ENCODE measurements around the gene KCNMB4. TPM values are rescaled to one million over a fixed set of nuclear protein-coding genes. Genes with fewer than 3 reads are reported as not detected.

KCNMB4 gene
- polyA plus RNA-seq, 1 of the 3 experiments (the other 2 are of a cell fraction), result 0.74 TPM

DNA sequence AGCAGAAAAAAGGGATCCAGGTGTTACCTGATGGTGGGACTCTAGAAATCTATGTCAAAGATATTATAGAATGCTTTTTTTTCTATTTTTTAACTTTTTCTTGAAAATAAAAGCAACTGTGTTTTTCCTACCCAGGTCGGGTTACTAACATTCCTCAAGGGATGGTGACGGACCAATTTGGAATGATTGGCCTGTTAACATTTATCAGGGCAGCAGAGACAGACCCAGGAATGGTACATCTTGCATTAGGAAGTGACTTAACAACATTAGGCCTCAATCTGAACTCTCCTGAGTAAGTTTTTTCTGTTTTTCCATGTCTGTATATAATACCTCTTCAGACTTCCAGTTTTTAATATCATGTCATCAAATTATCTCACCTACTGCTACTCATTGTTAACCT, 27.6 kb upstream of the KCNMB4 start (continued):
- no peak for TF ChIP-seq RFX5 (IDR thresholded peaks at IDR 0.05; ENCODE audit: low read length)
- TF ChIP-seq EP300 (IDR thresholded peaks at IDR 0.05; ENCODE audit: borderline replicate concordance in 1 of 2, low read depth in 1 of 2, low read length in 1 of 2), result no peak
- TF ChIP-seq GATA2 (CRISPR knock-in tag; IDR thresholded peaks at IDR 0.05), result no peak
- no peak for TF ChIP-seq CHD2 (IDR thresholded peaks at IDR 0.05; ENCODE audit: low read length, partially characterized antibody)
- TF ChIP-seq, protein P1, sequence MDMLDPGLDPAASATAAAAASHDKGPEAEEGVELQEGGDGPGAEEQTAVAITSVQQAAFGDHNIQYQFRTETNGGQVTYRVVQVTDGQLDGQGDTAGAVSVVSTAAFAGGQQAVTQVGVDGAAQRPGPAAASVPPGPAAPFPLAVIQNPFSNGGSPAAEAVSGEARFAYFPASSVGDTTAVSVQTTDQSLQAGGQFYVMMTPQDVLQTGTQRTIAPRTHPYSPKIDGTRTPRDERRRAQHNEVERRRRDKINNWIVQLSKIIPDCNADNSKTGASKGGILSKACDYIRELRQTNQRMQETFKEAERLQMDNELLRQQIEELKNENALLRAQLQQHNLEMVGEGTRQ (IDR thresholded peaks at IDR 0.05; ENCODE audit: borderline replicate concordance, low read depth, low read length), result no peak
- TF ChIP-seq, protein P2, sequence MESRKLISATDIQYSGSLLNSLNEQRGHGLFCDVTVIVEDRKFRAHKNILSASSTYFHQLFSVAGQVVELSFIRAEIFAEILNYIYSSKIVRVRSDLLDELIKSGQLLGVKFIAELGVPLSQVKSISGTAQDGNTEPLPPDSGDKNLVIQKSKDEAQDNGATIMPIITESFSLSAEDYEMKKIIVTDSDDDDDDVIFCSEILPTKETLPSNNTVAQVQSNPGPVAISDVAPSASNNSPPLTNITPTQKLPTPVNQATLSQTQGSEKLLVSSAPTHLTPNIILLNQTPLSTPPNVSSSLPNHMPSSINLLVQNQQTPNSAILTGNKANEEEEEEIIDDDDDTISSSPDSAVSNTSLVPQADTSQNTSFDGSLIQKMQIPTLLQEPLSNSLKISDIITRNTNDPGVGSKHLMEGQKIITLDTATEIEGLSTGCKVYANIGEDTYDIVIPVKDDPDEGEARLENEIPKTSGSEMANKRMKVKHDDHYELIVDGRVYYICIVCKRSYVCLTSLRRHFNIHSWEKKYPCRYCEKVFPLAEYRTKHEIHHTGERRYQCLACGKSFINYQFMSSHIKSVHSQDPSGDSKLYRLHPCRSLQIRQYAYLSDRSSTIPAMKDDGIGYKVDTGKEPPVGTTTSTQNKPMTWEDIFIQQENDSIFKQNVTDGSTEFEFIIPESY (IDR thresholded peaks at IDR 0.05; ENCODE audit: borderline replicate concordance, low read depth), result no peak
- TF ChIP-seq FOSL2 (IDR thresholded peaks at IDR 0.05; ENCODE audit: borderline replicate concordance, low read depth), result no peak
- TF ChIP-seq TAF1 (IDR thresholded peaks at IDR 0.05; ENCODE audit: borderline replicate concordance, low read depth, low read length), result no peak
- no peak for TF ChIP-seq RAD21 (IDR thresholded peaks at IDR 0.05; ENCODE audit: low read length)
- TF ChIP-seq YY1 (IDR thresholded peaks at IDR 0.05; ENCODE audit: low read depth), result no peak
- TF ChIP-seq TEAD4 (IDR thresholded peaks at IDR 0.05; ENCODE audit: borderline replicate concordance, insufficient read depth), result no peak

DNA sequence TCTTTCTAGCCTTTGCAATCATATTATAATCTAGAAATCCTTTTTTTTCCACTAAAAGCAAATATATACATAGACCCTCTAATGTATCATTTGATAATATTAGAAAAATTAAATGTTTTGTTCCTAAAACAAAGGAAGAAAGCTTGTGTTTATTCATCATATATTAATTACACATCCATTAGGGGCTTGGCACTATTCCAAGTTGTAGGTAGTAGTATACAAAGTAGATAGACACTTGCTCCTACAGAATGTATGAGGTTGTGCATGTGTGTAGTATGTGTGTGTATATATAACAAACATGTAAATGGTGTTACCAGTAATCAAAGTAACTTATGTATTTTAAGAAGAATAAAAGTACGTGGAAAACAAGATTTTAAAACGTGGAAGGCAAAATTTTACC, 15.0 kb upstream of the KCNMB4 start:
- Histone ChIP-seq H3K36me3 (replicated peaks in 1 of 2; ENCODE audit: control insufficient read depth in 1 of 2, insufficient read depth in 2 of 2, low read length in 1 of 2) (peaks cover 57 to 59% of the 10 kb centered on the region in 2 experiments), H3K79me2 (ENCODE audit: insufficient read depth) (no peaks in the 10 kb centered on the region; the same call in 1 of the 2 replicates), H3K4me3 (ENCODE audit: low read depth in 2 of 2, low read length in 1 of 2) (no peak overlapping the region), H3K9me3 (no peaks in the 10 kb centered on the region), H3K27me3 (ENCODE audit: insufficient read depth) (no peaks in the 10 kb centered on the region), H4K20me1 (ENCODE audit: insufficient read depth) (no peaks in the 10 kb centered on the region), H3K4me2 (no peak overlapping the region), H3K27ac (ENCODE audit: low read depth in 2 of 2, low read length in 1 of 2) (no peak overlapping the region), H3F3A (replicated peaks; ENCODE audit: insufficient read depth) (peaks cover 5% of the 10 kb centered on the region), H3K4me1 (ENCODE audit: control insufficient read depth in 1 of 2, insufficient read depth in 2 of 2, low read depth in 1 of 2, low read length in 1 of 2) (no peaks in the 10 kb centered on the region), H3K9ac (no peak overlapping the region), H3K9me2 (no peaks in the 10 kb centered on the region), H2AFZ (ENCODE audit: low read depth) (no peak overlapping the region)
- TF ChIP-seq FOXM1 (IDR thresholded peaks at IDR 0.05; ENCODE audit: low read depth), result no peak
- TF ChIP-seq, protein P1 (IDR thresholded peaks at IDR 0.05; ENCODE audit: borderline replicate concordance, low read depth, low read length), result no peak
- TF ChIP-seq, protein P3, sequence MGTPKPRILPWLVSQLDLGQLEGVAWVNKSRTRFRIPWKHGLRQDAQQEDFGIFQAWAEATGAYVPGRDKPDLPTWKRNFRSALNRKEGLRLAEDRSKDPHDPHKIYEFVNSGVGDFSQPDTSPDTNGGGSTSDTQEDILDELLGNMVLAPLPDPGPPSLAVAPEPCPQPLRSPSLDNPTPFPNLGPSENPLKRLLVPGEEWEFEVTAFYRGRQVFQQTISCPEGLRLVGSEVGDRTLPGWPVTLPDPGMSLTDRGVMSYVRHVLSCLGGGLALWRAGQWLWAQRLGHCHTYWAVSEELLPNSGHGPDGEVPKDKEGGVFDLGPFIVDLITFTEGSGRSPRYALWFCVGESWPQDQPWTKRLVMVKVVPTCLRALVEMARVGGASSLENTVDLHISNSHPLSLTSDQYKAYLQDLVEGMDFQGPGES (IDR thresholded peaks at IDR 0.05; ENCODE audit: low read depth, low read length), result no peak
- TF ChIP-seq RCOR1 (IDR thresholded peaks at IDR 0.05; ENCODE audit: low read length), result no peak
- no peak for TF ChIP-seq FOSL2 (IDR thresholded peaks at IDR 0.05; ENCODE audit: borderline replicate concordance, low read depth)
- no peak for TF ChIP-seq RFX5 (IDR thresholded peaks at IDR 0.05; ENCODE audit: low read length)
- no peak for TF ChIP-seq ELF1 (IDR thresholded peaks at IDR 0.05)
- TF ChIP-seq JUND (IDR thresholded peaks at IDR 0.05), result no peak
- TF ChIP-seq NRF1 (IDR thresholded peaks at IDR 0.05; ENCODE audit: low read depth, low read length), result no peak
- no peak for TF ChIP-seq MEF2A (IDR thresholded peaks at IDR 0.05; ENCODE audit: borderline replicate concordance, low read depth)
- no peak for TF ChIP-seq NFIC (IDR thresholded peaks at IDR 0.05; ENCODE audit: borderline replicate concordance)
- no peak for TF ChIP-seq FOXJ3 (CRISPR knock-in tag; IDR thresholded peaks at IDR 0.05)
- TF ChIP-seq CHD2 (IDR thresholded peaks at IDR 0.05; ENCODE audit: low read length, partially characterized antibody), result no peak
- TF ChIP-seq, protein P2 (IDR thresholded peaks at IDR 0.05; ENCODE audit: borderline replicate concordance, low read depth), result no peak
- TF ChIP-seq TEAD4 (IDR thresholded peaks at IDR 0.05; ENCODE audit: borderline replicate concordance, insufficient read depth), result no peak
- no peak for TF ChIP-seq EP300 (IDR thresholded peaks at IDR 0.05; ENCODE audit: borderline replicate concordance in 1 of 2, low read depth in 1 of 2, low read length in 1 of 2)
- TF ChIP-seq EZH2phosphoT487 (IDR thresholded peaks at IDR 0.05; ENCODE audit: borderline replicate concordance, low read depth), result no peak
- CTCF ChIA-PET, result no interaction called here
- DNase-seq, result no peak
- 99% methylated on average over 2 of the region's 2 CpGs for WGBS (ENCODE audit: low lambda C conversion rate)
- POLR2A ChIA-PET, result no interaction called here
